Measurements from ENCODE around the gene PSMG4. TPM values are rescaled to one million over a fixed set of nuclear protein-coding genes. Genes with fewer than 3 reads are reported as not detected.

Gene PSMG4
- total RNA-seq, 4 donors from 2014 or later = 10.1 to 22.7 (median 16.7) TPM

DNA sequence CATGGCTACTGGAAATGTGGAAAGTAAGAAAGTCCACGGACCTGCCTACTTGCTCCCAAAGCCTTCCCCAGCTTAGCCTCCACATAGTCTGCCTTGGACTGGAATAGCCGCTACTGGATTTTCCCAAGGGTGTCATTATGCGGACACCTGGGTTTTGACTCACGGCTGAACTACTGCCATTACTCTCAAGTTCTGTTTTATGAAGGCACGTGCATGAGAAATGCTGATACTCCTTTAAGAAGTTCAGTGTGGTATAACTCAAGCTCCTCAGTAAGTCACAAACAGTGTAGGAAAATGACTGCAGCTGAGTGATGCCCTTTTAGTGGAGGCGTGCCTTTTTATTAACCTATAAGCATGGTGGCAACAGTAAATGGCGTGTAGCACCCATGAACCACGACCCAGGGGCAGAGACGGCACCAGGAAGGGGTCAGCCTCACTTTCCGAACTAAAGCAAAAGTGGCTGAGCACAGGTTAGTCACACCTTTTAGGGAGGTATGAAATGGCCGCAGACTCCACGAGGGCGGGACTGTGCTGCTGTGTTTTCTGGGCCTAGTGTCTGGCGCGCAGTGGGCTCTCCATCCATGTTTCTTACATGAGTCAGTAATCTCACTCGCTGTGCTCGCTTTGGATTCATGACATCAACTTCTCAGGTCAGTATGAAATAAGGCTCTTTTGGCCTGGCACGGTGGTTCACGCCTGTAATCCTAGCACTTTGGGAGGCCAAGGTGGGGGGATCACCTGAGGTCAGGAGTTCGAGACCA is 23.9 kb downstream of the PSMG4 start:
- intact Hi-C loops (cut with DNase I; ENCODE audit: low total_unique reads) = no loop called here
- Histone ChIP-seq H3K4me3 (no peak overlapping the region), H3K27ac (peak overlapping the region in 3 of 4 donors; percentile 4 to 58 (median 24)), H3K36me3 (no peaks in the 10 kb centered on the region), H3K4me1 (peaks cover 4 to 7% (median 6%) of the 10 kb centered on the region in 4 donors), H3K9me3 (no peaks in the 10 kb centered on the region), H3K27me3 (no peaks in the 10 kb centered on the region)
- peak; percentile 3 for DNase-seq
- 71 to 87% methylated on average over 9 to 20 of the region's 20 CpGs for WGBS, 2 donors (ENCODE audit: low coverage in 1 of 2)
- in situ Hi-C loops (cut with MboI; ENCODE audit: low pct_ligation_motif_present in 1 of 4, low pct_unique_long_range_greater_than_20kb in 1 of 4, low sequenced_read_pairs in 3 of 4) = loop anchor here (10.0 to 25.0 kb wide), 4 partner anchors 172 to 705 kb away; partner anchors contain the start of gene SLC22A23 (in 4 of the 4)
- no peak for TF ChIP-seq POLR2A (IDR thresholded peaks at IDR 0.05)
- TF ChIP-seq, protein P1, sequence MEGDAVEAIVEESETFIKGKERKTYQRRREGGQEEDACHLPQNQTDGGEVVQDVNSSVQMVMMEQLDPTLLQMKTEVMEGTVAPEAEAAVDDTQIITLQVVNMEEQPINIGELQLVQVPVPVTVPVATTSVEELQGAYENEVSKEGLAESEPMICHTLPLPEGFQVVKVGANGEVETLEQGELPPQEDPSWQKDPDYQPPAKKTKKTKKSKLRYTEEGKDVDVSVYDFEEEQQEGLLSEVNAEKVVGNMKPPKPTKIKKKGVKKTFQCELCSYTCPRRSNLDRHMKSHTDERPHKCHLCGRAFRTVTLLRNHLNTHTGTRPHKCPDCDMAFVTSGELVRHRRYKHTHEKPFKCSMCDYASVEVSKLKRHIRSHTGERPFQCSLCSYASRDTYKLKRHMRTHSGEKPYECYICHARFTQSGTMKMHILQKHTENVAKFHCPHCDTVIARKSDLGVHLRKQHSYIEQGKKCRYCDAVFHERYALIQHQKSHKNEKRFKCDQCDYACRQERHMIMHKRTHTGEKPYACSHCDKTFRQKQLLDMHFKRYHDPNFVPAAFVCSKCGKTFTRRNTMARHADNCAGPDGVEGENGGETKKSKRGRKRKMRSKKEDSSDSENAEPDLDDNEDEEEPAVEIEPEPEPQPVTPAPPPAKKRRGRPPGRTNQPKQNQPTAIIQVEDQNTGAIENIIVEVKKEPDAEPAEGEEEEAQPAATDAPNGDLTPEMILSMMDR (IDR thresholded peaks at IDR 0.05) = no peak
- TF ChIP-seq POLR2AphosphoS5 (IDR thresholded peaks at IDR 0.05) = no peak
- TF ChIP-seq EP300 (IDR thresholded peaks at IDR 0.05; ENCODE audit: low read depth) = no peak

DNA sequence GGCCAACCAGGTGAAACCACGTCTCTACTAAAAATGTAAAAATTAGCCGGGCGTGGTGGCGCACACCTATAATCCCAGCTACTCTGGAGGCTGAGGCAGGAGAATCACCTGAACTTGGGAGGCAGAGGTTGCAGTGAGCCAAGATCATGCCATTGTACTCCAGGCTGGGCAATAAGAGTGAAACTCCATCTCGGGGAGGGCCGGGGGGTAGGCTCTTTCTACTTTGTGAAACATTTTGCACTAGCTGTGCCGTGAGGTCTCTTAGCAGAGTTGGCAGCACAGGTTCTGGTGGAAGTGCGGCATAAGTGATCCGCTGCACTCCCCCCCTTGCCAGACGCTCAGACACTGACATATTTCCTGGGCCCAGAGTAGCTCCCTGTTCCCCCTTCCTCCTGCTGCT is 24.5 kb downstream of the PSMG4 start:
- WGBS, 2 donors (ENCODE audit: low coverage in 1 of 2) = 92% methylated on average over 10 of the region's 10 CpGs; no CpG with 5 or more reads in 1 of the 2 donors
- DNase-seq = no peak
- H3K36me3 ChIP-seq = no peaks in the 10 kb centered on the region
- intact Hi-C loops (cut with DNase I; ENCODE audit: low total_unique reads) (no loop called here), in situ Hi-C loops (cut with MboI; ENCODE audit: low pct_ligation_motif_present in 1 of 4, low pct_unique_long_range_greater_than_20kb in 1 of 4, low sequenced_read_pairs in 3 of 4) (loop anchor here (10.0 to 25.0 kb wide), 4 partner anchors 172 to 704 kb away; partner anchors contain the start of gene SLC22A23 (in 4 of the 4))
- no peaks in the 10 kb centered on the region for H3K9me3 ChIP-seq
- H3K4me1 ChIP-seq = peaks cover 4 to 7% (median 6%) of the 10 kb centered on the region in 4 donors
- H3K27me3 ChIP-seq = no peaks in the 10 kb centered on the region
- no peak for TF ChIP-seq POLR2AphosphoS5 (IDR thresholded peaks at IDR 0.05)
- TF ChIP-seq, protein P1 (IDR thresholded peaks at IDR 0.05) = no peak
- TF ChIP-seq POLR2A (IDR thresholded peaks at IDR 0.05) = no peak
- no peak for TF ChIP-seq EP300 (IDR thresholded peaks at IDR 0.05; ENCODE audit: low read depth)
- H3K4me3 ChIP-seq = no peak overlapping the region
- H3K27ac ChIP-seq = no peak overlapping the region

DNA sequence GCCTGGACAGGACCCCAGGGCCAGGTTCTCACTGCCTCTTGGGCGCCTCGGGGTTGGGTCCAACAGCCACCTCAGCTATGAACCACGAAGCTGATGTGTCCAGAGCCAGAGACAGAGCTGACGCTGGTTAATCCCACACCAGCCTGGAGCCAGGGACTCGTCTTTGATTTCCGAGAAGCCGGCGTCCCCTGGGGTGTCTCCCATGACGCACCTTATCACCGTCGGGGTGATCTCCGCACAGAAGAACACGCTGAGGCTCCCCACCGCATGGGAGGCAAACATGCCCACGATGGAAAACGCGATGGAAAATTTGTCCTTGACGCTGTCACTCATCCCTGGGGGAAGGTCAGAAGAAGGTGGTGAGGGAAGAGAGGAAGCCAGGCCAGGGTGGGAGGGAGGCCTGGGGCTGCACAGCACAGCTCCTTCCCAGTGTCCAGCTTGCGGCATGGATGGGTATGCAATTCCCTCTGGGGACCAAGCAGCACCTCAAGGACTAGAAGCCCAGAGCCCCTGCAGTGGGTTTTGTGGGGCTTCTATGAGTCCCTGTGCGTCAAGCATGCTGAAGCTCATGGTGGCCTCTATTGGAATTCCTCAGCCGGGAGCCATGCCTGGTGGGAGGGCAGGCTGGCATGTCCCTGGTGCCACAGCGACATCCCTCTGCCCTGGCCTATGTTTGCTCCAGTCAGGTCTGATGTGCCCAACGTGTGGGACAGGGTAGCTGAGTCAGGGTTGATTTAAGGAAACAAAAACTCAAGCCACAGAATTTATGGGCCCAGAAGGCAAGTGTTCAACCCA is 25.1 kb downstream of the PSMG4 start:
- intact Hi-C loops (cut with DNase I; ENCODE audit: low total_unique reads) (no loop called here), in situ Hi-C loops (cut with MboI; ENCODE audit: low pct_ligation_motif_present in 1 of 4, low pct_unique_long_range_greater_than_20kb in 1 of 4, low sequenced_read_pairs in 3 of 4) (loop anchor here (10.0 to 25.0 kb wide), 4 partner anchors 171 to 703 kb away; partner anchors contain the start of gene SLC22A23 (in 4 of the 4))
- 92% methylated on average over 23 of the region's 23 CpGs; no CpG with 5 or more reads in 1 of the 2 donors for WGBS, 2 donors (ENCODE audit: low coverage in 1 of 2)
- Histone ChIP-seq H3K27me3 (no peaks in the 10 kb centered on the region), H3K36me3 (no peaks in the 10 kb centered on the region), H3K9me3 (no peaks in the 10 kb centered on the region), H3K4me1 (peaks cover 4 to 7% (median 6%) of the 10 kb centered on the region in 4 donors), H3K4me3 (no peak overlapping the region), H3K27ac (no peak overlapping the region)
- TF ChIP-seq, protein P1 (IDR thresholded peaks at IDR 0.05) = no peak
- TF ChIP-seq POLR2A (IDR thresholded peaks at IDR 0.05) (no peak), POLR2AphosphoS5 (IDR thresholded peaks at IDR 0.05) (no peak), EP300 (IDR thresholded peaks at IDR 0.05; ENCODE audit: low read depth) (no peak)
- no peak for DNase-seq

DNA sequence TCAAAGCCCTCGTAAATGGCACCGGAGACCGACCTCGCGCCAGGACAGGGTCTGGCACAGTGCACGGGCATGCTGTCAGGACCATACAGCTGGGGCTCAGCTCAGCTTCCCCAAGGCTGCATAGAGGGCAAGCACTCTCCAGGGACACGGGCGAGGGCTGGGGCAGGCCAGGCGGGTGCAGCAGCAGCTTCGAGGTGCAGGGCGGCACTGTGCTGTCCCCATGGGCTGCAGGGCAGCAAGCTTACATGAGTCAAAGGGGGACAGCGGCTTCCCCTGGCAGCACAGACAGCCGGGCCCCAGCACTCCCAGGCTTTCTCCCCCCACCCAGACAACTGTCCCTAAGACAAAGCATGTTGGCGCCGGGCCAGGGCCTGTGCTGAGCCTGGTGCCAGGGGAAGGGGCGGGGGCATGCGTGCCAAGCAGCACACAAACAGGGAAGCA is 25.7 kb downstream of the PSMG4 start:
- Histone ChIP-seq H3K9me3 (no peaks in the 10 kb centered on the region), H3K4me3 (no peak overlapping the region), H3K27me3 (no peaks in the 10 kb centered on the region), H3K27ac (no peak overlapping the region), H3K36me3 (no peaks in the 10 kb centered on the region), H3K4me1 (peaks cover 4 to 7% (median 6%) of the 10 kb centered on the region in 4 donors)
- in situ Hi-C loops (cut with MboI; ENCODE audit: low pct_ligation_motif_present in 1 of 4, low pct_unique_long_range_greater_than_20kb in 1 of 4, low sequenced_read_pairs in 3 of 4) = loop anchor here (10.0 to 25.0 kb wide), 4 partner anchors 170 to 703 kb away; partner anchors contain the start of gene SLC22A23 (in 4 of the 4)
- intact Hi-C loops (cut with DNase I; ENCODE audit: low total_unique reads) = no loop called here
- 78% methylated on average over 14 of the region's 17 CpGs; no CpG with 5 or more reads in 1 of the 2 donors for WGBS, 2 donors (ENCODE audit: low coverage in 1 of 2)
- TF ChIP-seq POLR2A (IDR thresholded peaks at IDR 0.05) (no peak), POLR2AphosphoS5 (IDR thresholded peaks at IDR 0.05) (no peak), EP300 (IDR thresholded peaks at IDR 0.05; ENCODE audit: low read depth) (no peak)
- TF ChIP-seq, protein P1 (IDR thresholded peaks at IDR 0.05) = no peak
- DNase-seq = no peak

All from transverse colon (tissue), 4 donors.